Activated CD4-positive, alpha-beta T cell treated with anti-CD3 and anti-CD28 coated beads for 24 hours (primary cell): ENCODE measurements around the gene OTOA.
"Not testable (repeated sequence)": the region's sequence is repeated elsewhere in the genome, so short reads cannot be mapped to it uniquely, and the experiment has no call there.

ENCODE experiments used
- DNase-seq, 2 donors: peaks; one replicate each; pipeline ENCODE4 v3.0.0-alpha.2; 2020; ENCODE audit warnings: low read depth in 2 of 2

Gene OTOA

DNA sequence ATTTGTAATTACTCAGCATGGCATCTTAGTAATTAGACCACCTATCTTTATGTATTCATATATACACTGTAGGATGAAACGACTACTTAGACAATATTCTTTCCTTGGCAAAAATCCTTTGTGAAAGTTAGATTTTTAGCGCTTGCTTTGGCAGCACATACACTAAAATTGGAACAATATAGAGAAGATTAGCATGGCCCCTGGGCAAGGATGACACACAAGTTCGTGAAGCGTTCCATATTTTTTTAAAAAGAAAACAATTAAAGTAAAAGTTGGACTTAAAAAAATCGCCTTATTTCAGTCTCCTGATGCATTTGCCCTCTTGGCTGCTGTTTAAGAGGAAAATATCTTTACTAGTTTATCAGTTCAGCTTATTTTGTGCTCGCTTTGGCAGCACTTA, 21.9 kb upstream of the OTOA start:
- no peak for DNase-seq

GRCh38 chr16:21642861-21643260, 20.9 kb upstream of the OTOA start:
- DNase-seq, result no peak

DNA sequence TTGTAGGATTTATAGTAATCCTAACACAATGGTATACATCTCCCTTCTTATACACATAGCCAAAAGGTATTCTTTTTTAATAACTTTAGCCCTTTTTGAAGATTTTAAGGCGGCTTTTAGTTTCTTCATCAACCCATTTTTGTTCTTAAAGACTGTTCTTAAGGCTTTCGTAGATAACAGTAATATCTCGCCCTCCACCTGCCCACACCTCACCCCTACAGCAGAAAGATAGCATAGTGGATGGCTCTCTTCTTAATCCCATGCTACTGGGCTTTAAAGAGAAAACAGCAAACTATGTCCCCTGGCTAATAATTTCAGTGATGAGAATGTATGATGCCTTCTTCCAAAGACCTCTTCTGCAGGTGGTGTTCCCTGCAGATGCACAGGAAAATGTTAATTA, 20.0 kb upstream of the OTOA start:
- no peak for DNase-seq

DNA sequence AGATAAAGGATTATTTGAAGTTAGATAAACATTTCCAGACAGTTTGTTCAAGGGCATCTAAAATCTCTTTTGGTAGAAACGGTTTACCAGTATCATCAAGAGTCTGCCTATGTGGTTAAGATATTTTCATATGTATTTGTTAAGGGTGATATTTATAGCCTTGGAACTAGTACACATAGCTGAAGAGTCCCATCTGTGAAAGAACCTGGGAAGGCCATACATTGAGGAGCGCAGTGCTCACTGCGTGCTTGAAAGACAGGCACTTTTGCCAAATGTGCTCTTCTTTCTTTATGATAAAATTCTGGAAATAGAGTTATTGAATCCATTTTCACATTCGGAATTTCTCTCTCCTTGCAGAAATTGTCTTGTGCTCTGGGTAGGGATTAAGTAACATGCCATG, 19.1 kb upstream of the OTOA start:
- no peak for DNase-seq

DNA sequence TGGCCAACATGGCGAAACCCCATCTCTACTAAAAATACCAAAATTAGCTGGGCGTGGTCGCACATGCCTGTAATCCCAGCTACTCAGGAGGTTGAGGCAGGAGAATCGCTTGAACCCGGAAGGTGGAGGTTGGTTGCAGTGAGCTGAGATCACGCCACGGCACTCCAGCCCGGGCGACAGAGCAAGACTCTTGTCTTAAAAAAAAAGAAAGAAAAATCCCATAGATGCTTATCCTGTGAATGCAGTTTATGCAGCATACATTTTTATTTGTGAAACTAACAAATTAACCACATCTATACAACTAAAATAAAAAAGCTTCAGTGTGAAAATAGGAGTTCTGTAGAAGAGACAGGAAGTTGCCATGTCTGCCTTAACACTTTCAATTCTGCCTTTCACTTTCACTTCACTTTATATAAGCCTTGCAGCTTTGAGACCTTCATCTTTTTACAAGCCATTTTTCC, 18.5 kb upstream of the OTOA start:
- no peak for DNase-seq

- no peak for DNase-seq
Observed at GRCh38 chr16:21646091-21646490, 17.7 kb upstream of the OTOA start.

GRCh38 chr16:21646721-21647561, 16.8 kb upstream of the OTOA start:
- peak; percentile 46 to 49 for DNase-seq

- DNase-seq, result no peak
Observed at GRCh38 chr16:21647562-21648164, 16.1 kb upstream of the OTOA start.

DNA sequence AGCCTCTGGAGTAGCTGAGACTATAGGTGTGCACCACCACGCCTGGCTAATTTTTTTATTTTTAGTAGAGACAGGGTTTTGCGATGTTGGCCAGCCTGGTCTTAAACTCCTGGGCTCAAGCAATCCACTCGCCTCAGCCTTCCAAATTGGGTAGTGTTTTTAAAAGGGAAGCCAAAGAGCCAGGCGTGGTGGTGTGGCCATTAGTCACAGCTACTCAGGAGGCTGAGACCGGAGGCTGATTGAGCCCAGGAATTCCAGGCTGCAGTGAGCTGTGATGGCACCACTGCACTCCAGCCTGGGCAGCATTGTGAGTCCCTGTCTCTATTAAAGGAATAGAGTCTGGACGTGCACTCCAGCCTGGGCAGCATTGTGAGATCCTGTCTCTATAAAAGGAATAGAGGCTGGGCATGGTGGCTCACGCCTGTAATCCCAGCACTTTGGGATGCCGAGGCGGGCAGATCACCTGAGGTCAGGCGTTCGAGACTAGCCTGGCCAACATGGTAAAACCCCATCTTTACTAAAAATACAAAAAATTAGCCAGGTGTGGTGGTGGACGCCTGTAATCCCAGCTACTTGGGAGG, 13.9 kb upstream of the OTOA start:
- not testable (repeated sequence) for DNase-seq

DNA sequence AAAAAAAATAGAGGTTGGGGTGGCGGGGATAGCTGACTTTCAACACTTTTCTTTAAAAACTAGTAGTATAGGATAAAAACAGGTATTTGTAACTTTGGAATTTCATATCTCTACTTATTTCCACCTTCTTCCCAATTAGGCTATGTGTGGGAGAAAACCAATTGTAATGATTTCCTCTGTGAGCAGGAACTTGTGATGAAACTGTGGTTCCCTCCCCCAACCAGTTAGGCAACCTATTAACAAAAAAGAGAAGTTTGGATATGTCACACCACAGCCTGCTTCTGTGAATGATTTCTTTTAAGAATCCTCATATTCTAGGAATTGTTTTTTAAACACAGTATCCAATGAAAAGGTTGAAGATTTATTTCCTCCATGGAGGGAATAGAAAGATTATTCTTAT, 13.2 kb upstream of the OTOA start:
- no peak for DNase-seq

GRCh38 chr16:21651515-21651914, 12.3 kb upstream of the OTOA start:
- DNase-seq, result no peak

- DNase-seq, result no peak
Observed at GRCh38 chr16:21652453-21652852, 11.3 kb upstream of the OTOA start, which contains the start of gene IGSF6. IGSF6 (minus strand) TSS chr16:21652608; CDS start chr16:21652598, 10 bp downstream.

GRCh38 chr16:21653571-21653970, 10.2 kb upstream of the OTOA start:
- no peak for DNase-seq

GRCh38 chr16:21654466-21654865, 9.3 kb upstream of the OTOA start:
- no peak for DNase-seq

DNA sequence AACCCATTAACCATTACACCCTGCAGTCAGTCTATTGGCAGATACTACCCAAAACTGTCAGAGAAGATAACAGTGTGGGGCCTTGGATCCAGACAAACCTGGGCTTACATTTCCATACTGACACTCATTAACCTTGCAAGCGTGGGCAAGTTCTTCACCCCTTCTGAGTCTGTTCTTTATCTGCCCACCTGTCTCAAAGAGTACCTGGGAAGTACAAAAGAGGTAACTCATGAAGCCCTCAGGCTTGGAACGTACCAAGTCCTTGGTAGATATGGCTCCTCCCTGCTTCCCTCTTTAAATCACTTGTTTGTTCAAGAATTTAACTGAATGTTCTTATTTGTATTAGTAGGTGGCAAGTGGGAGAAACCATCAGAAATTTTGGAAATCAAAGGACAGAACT, 8.9 kb upstream of the OTOA start:
- no peak for DNase-seq

DNA sequence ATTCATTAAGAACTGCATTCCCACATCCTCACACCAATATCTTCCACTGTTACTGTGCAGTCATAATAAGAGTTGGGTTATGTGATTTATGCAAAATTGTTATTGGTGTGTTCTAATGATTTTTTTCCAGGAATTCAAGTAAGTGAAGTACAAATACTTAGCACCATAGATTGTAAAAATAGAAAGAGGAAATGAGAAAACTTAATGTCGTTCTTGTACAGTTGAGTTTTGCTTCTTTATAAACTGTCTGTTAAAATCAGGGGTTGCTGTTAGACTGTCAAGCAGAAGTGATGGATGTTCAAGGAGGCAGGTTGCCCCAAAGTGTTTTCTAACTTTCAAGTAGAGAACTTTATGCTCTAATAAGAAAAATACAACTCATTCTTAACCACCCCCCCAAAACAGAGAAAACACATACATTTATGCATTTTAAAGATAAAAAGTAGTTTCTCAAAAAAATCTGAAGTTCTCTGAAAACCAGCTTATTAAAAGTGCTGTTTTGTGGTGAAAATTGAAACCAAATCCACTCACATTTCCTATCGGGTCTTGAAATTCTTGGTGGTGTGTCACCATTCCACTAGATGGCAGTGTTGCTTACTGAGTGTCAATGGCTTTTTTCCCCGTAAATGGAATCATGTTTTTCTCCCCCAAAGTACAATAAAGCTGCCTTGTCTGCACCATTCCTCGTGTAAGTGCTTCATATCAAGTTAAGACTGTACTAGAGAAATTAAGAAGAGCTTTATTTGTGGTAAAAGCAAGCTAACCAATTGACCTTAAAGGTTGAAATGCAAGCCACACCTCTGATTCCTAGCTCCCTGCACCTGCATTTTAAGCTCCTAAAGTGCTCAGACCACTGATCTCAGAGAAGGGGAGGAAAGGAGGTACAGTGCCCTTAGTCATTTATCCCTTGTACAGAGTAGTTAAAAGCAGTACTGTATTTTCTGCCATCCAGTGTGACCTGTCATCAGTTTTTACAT, 6.7 kb upstream of the OTOA start:
- no peak for DNase-seq

DNA sequence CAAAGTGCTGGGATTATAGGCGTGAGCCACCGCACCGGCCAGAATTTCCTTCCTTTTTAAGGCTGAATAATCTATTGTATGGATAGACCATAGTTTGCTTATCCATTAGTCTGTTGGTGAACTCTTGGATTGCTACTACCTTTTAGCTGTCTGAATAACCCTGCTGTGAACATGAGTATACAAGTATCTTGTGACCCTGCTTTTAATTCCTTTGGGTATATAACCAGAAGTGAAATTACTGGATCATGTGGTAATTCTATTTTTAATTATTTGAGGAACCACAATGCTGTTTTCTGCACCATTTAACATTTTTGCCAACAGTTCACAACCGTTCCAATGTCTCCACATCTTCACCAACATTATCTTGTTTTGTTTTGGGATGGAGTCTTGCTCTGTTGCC, 4.6 kb upstream of the OTOA start:
- DNase-seq, result no peak

DNA sequence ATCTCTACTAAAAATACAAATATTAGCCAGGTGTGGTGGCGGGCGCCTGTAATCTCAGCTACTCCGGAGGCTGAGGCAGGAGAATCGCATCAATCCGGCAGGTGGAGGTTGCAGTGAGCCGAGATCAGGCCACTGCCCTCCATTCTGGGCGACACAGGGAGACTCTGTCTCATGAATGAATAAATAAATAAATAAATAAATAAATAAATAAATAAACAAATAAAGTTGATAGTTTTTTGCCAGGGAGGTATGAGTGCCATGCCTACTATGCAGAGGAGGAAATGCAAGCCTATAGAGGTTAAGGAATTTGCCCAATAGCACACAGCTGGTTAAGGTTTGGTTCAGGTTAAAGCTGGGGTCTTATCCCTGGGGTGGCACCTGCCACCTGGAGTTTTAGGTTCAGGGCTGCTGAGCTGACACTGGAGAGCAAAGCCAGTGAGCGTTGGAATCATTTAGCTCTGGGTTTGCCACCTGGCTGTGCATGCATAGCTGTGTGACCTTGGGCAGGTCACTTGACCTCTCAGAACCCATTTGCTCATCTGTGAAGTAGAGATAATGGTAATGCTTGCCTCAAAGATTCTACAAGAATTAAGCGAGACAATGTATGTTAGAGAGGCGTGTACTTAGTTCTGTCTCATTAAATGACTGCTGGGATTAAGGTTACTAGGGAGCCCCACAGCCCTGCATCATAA, 1.2 kb downstream of the OTOA start:
- DNase-seq, result no peak

DNA sequence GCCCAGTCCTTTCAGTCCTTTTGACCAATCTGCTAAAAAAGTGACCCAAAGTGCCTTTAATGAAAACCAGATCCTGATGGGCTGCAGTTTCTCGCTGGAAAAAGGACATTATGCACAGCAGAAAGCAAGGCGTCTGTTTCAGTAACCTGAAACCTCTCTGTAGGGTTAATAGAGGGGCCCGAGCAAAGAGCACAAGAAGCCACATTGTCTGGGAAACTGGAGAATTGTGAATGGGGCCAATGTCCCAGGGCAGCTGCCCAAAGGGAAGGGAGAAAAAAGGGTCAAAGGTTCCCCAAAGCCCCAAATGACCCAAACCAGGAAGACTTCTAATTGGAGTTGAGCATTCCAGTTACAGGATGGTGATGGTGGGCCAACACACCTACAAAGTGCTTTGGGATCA, 3.0 kb downstream of the OTOA start:
- DNase-seq, result no peak

DNA sequence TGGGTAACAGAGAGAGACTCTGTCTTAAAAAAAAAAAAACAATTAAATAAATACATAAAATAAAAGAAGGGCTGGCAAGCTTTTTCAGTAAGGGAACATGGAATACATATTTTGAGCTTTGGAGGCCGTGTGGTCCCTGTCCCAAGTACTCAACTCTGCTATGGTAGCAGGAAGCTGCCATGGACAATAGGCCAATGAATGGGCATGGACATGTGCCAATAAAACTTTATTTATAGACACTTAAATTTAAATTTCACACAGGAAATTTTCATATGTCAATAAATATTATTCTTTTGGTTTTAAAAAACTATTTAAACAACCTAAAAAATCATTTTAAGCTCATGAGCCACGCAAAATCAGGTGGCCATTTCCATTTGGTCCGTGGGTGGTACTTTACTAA, 3.8 kb downstream of the OTOA start:
- DNase-seq, result no peak

- no peak for DNase-seq
Observed at GRCh38 chr16:21673469-21673868, 9.7 kb downstream of the OTOA start.
